HG03575 (cell line): ENCODE results near the gene RARB.

ENCODE experiments used
- ATAC-seq: cut with Tn5 transposase; IDR thresholded peaks from one replicate; pipeline ENCODE4 v1.9.1; 2021; ENCODE audit not compliant: unreplicated experiment, insufficient number of reproducible peaks, low FRiP score; ENCODE audit errors: extremely low read depth

RARB gene

GRCh38 chr3:25420147-25420546 lies 7.9 kb upstream of the RARB start:
- ATAC-seq, result no peak

DNA sequence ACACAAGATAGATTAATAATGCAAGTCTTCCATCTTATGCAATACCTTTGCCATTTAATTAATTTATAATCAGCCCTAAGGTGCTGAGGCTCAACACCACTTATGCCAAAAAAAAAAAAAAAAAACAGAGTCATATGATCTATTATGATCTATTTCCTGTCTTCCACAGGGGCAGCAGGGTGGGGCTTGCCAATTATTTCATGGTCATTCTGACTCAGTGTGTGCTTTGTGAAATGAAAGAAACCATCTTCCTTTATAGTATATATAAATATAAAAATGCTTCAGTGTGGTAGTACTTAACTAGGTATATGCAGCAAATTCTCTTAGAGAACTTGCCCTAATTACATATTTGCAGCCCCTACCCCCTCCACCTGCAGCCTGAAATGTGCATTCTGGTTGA lies 7.2 kb upstream of the RARB start:
- no peak for ATAC-seq

GRCh38 chr3:25421747-25422146 lies 6.3 kb upstream of the RARB start:
- no peak for ATAC-seq

DNA sequence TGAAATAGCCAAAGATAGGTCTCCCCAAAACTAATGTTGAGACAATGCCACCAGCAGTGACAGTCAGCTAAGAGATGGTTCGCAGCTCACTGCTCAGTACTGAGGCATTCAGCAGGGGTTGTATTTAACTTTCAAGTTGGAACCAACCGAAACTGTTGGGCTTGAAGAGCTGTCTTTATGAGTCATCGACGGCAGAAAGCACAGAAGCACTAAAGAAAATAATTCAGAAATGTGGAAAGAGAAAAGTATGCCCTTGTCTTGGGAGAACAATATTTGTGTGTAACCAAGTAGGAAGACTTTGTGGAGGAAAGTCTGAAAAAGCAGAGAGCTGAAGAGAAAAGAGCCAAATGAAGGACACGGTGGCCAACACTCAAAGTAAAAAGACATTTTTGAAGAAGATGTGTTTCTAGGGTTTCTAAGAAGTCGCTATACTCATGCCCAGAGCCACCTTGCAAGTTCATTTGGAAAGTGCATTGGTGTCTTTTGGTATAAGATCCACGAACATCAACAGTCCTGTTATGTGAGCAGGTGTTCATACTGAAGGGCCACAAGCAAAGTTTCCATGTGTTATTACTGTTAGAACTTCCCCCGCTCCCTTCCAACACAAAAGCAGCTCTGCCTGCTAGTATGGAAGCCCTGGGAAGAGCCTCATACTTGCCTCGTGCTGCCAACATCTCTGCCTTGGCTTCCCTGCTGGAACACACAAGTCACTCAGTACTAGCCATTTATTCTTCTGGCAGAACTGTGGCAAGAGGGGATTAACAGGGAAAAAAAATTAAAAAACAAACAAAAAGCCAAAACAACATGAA lies 4.1 kb upstream of the RARB start:
- ATAC-seq, result no peak

- ATAC-seq, result no peak
These were observed 3.4 kb upstream of the RARB start for GRCh38 chr3:25424614-25425013.

DNA sequence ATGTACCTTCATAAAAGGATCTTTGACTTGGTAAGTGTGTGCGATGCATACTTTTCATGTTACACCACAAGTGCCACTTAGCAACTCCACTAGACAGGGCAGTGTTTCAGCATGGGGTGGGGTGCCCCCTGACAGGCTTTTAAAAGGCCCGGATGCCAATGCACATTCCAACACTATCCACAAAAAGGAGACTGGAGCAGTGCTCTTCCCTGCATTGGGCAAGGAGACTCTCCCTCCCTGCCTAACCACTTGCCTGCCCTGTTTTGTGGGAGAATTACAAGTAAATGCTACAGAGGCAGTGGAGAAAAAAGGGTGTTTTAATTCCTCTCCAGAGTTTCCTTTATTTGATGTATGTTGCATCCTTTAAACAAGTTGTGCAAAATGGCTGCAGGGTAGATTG lies 1.7 kb upstream of the RARB start:
- ATAC-seq, result no peak

- no peak for ATAC-seq
These were observed 908 bp upstream of the RARB start for GRCh38 chr3:25427155-25427554.

- no peak for ATAC-seq
These were observed 511 bp upstream of the RARB start for GRCh38 chr3:25427563-25427941.

DNA sequence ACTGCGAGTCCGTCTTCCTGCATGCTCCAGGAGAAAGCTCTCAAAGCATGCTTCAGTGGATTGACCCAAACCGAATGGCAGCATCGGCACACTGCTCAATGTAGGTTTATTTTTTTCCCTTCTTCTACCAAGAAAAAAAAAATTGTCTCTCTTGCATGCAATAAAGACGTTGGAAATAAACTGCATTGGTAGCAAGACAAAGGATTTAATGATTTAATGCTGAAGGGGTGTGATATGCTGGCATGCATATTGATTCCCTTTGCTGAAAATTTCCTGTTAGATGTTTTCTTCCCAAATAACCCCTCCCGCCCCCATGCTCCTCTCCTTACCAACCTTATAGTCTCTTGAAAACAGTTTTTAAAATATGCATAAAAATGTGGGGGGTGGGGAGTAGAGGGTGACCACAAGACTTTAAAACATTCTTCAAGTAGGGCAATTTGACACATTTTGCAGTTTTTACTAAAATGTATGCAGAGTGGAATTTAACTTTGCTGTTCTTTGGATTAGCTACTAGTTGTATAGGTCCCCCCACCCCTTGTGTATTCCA lies 799 bp downstream of the RARB start:
- ATAC-seq, result no peak

DNA sequence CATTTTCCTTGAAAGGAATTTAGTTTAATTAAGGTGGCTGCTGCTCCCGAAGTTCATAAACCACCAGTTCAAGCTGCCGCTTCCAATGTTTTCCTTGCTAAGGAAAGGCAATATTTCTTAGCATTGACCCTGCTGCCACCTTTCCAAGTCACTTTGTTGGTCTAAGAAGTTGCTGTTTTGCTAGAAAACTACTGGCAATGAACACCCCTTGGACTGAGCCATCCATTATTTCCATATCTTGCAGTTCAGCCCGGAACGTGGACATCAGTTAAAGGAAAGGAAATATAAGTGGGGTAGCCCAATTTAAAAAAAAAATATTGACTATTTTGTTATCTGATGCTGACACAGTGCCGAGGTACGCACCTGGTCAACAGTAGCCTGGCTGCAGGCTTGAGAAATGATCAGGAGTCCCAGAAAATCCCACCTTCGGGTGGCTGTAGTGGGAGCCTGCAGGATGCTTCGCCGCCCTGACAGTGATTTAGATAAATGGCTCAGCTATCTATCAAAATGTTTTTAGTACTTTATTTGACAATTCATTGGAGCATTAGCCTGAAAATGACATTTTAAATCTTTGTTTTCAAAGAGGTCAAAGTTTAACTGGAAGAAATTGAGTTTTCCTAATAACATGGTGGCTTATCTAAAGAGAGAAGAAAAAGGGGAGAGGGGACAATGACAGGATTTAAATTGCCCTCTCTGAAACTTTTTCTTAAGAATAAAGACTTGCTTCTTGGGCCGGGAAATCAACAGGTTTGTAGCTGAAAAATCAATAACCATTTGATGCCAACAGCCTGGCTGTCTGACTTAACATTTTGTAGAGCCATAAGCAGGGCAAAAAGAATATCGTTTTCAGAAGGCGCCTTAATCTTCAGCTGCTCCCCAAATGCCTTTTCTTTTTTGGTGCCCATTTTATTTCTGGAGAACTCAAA lies 1.6 kb downstream of the RARB start:
- ATAC-seq, result no peak

DNA sequence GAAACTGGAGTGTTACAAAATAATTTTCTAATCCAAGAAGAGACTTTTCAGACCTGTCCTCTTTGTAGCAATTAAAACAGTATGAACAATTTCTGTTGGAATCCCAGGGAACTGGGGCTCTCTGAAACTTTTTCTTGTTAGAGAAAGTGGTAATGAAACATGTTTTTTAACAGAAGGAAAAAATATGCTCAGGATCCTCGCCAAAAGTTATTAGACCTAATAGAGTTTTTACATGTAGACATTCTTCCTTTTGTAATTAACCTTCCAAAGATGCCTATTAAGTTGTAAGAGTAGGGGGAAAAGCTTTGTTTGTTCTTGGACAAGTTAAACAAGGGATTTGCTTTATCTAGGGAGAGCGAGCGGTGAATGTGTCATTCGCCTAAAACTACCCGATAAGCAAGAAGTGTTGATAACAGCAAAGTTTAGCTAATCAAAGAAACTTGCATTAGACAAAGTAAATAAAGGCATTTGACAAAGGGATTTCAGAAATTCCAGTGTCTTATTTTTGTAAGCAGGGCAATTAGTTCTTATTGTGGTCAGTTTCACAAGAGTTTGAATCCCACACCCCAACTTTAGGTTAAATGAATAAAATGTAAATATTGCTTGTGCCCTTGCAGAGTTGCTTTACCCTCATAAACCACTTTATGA lies 2.3 kb downstream of the RARB start:
- no peak for ATAC-seq

DNA sequence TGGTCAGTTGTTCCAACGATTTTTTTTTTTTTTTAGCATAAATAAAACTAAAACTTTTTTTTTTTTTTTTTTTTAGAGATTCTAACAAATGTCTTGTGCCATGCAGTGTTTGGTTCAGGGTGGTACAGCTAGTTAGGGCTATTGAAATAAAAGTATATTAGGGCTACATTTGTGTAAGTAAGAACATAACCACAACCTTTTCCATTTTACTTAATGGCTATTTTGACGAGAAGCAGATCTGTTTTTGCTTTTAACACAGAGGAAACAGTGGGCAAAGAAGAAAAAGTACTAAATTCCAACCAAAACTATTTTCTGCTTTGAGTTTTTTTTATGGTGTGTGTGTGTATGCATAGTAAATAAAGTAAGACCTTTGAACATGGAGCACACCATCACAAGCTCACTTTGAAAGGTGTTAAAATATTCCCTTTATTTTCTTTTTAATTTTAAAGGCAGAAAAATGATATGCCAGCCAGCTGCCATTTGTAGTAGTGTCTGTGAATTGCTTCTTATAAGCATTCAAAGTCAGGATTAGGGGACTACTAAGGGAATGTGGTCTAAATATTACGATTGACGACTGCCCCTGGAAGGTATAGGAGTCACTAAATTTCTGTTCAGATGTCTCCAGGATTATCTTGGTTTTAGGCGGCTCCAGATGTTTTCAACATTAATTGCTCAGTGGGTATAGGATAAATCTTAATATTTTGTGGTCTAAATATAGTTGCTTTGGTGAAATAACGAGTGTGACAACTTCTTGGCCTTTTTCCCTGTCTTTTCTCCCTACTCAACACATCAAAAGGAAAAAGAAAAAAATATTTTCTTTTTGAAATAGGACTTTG lies 3.1 kb downstream of the RARB start:
- no peak for ATAC-seq

GRCh38 chr3:25432176-25432720 lies 4.2 kb downstream of the RARB start:
- no peak for ATAC-seq

DNA sequence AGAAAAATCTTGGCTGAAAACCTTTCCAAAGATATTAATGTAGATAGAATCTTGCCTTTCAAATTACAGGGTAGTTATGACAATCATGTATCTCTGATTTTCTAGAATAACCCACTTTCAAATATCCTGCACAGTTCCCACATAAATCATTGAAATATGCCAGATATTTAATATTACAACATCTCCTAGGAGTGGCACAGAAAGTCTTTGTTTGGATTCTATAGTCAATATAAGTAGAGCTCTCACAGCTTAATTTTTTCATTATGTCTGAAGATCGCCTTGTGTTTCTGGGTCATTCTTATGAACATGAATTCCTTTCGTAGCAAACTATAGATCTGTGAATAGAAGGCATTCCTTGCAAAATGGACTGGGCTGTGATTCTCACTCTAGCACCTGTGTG lies 5.0 kb downstream of the RARB start:
- no peak for ATAC-seq

- no peak for ATAC-seq
These were observed 5.8 kb downstream of the RARB start for GRCh38 chr3:25433868-25434267.

DNA sequence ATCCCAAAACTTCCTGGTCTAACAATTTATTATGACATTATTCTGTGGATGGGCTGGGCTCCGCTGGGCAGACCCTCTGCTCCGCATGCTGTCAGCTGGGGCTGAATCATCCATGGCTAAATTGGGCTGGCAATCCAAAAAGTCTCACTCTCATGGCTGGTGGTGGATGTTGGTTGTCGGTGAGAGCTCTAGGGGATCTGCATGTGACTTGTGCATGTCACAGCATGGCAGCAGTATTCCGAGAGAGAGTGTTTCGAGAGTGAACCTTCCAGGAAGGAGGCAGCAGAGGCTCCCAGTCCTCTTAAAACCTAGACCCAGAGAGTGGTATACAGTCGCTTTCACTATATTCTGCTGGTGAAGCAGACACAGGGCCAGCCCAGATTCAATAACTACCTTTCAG lies 9.9 kb downstream of the RARB start:
- no peak for ATAC-seq

- ATAC-seq, result no peak
These were observed 10.9 kb downstream of the RARB start for GRCh38 chr3:25438791-25439555.
